Gastrocnemius medialis (tissue), 4 donors: ENCODE results near the gene SH3GL2. TPM values are rescaled to one million over a fixed set of nuclear protein-coding genes. Genes with fewer than 3 reads are reported as not detected.

Experiments used
- ATAC-seq, 2 donors: fragments of 150-250 bp; one replicate each; pipeline ENCODE4 v1.9.1; 2016
- DNase-seq, 2 donors: peaks; one replicate each; pipeline ENCODE4 v3.0.0-alpha.2; 2019
- H3K27ac ChIP-seq, 4 donors: fragments of 200-600 bp; sonication (generic); 1 replicate in 1 of 4; 2 replicates in 3 of 4; pipeline ENCODE4 v1.5.1; 2016 to 2018; ENCODE audit warnings: mild to moderate bottlenecking in 2 of 4, moderate library complexity in 1 of 4
- H3K27me3 ChIP-seq, 3 donors: fragments of 200-600 bp; sonication (generic) in 2 of 3; 1 replicate in 1 of 3; 2 replicates in 2 of 3; pipeline versions ENCODE4 v1.5.1 to v1.6.0; 2016 to 2019; ENCODE audit warnings: mild to moderate bottlenecking in 1 of 3, moderate library complexity in 1 of 3
- H3K36me3 ChIP-seq, 2 donors: fragments of 200-600 bp; sonication (generic) in 1 of 2; one replicate each; pipeline ENCODE4 v1.5.1; 2017 to 2018
- H3K4me1 ChIP-seq, 2 donors: fragments of 200-600 bp; sonication (generic) in 1 of 2; one replicate each; pipeline ENCODE4 v1.5.1; 2016 to 2017; ENCODE audit warnings: mild to moderate bottlenecking in 2 of 2
- H3K4me3 ChIP-seq, 4 donors: fragments of 200-600 bp; sonication (generic) in 3 of 4; 1 replicate in 1 of 4; 2 replicates in 3 of 4; pipeline ENCODE4 v1.5.1; 2016 to 2019; ENCODE audit warnings: mild to moderate bottlenecking in 2 of 4
- H3K9me3 ChIP-seq, 3 donors: fragments of 200-600 bp; sonication (generic) in 2 of 3; 1 replicate in 1 of 3; 2 replicates in 2 of 3; pipeline ENCODE4 v1.5.1; 2016 to 2019
- POLR2A ChIP-seq, 2 donors: fragments of 450-650 bp; IDR thresholded peaks; one replicate each; pipeline ENCODE4 v1.6.1; 2017; ENCODE audit warnings: antibody characterized with exemption in 2 of 2, mild to moderate bottlenecking in 2 of 2, moderate library complexity in 2 of 2
- in situ Hi-C, 4 donors: fragments of 200-750 bp; cut with MboI; loops; one replicate each; pipeline versions ENCODE4 v1.15.0 to v1.8.0; 2017; ENCODE audit warnings: low sequenced_read_pairs in 4 of 4
- intact Hi-C: fragments of 100-400 bp; cut with DNase I; formaldehyde crosslinking; loops from one replicate; pipeline ENCODE4 v1.15.1; 2023; ENCODE audit warnings: low total_unique reads
- total RNA-seq, 4 donors: library from RNA; depleted of rRNA; stranded (reverse); fragments of >200 nt; gene quantifications; one replicate each; pipeline versions ENCODE4 v1.1.0 to v1.2.3, GENCODE V29; 2016
- TF ChIP-seq, protein P1 (sequence below), 5 experiments: fragments of 450-650 bp in 3 of 5; fragments of 200-600 bp in 2 of 5; sonication (generic) in 2 of 5; IDR thresholded peaks in 4 of 5; conservative IDR thresholded peaks in 1 of 5; 1 replicate in 4 of 5; 2 replicates in 1 of 5; pipeline ENCODE4 v1.5.1; 2016 to 2019; ENCODE audit warnings: antibody characterized with exemption in 5 of 5, mild to moderate bottlenecking in 3 of 5, moderate library complexity in 3 of 5

Gene SH3GL2
- total RNA-seq, 4 donors from 2014 or later: not detected

DNA sequence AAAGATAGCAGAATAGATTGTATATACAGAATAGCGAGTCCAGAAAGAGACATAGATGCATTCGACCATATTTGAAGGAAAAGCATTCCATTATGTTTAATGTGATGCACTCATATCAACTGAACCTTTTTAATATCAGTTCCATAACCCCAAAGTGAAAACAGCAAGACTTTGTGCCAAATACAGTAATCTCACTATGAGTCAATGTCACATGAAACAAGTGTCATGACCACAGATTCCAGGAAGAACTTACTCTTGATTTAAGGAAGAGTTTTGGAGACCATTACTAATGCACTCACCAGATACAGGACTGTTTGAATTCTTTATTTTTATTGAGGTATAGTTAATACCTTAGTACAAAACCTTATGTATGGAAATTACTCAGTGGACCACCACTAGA, 220.5 kb downstream of the SH3GL2 start:
- ATAC-seq (no peak), DNase-seq (no peak)
- no peak overlapping the region for H3K27ac ChIP-seq
- no peaks in the 10 kb centered on the region for H3K4me1 ChIP-seq
- TF ChIP-seq POLR2A (IDR thresholded peaks at IDR 0.05): no peak
- TF ChIP-seq, protein P1, sequence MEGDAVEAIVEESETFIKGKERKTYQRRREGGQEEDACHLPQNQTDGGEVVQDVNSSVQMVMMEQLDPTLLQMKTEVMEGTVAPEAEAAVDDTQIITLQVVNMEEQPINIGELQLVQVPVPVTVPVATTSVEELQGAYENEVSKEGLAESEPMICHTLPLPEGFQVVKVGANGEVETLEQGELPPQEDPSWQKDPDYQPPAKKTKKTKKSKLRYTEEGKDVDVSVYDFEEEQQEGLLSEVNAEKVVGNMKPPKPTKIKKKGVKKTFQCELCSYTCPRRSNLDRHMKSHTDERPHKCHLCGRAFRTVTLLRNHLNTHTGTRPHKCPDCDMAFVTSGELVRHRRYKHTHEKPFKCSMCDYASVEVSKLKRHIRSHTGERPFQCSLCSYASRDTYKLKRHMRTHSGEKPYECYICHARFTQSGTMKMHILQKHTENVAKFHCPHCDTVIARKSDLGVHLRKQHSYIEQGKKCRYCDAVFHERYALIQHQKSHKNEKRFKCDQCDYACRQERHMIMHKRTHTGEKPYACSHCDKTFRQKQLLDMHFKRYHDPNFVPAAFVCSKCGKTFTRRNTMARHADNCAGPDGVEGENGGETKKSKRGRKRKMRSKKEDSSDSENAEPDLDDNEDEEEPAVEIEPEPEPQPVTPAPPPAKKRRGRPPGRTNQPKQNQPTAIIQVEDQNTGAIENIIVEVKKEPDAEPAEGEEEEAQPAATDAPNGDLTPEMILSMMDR (IDR thresholded peaks at IDR 0.05 in 4 of 5, conservative IDR thresholded peaks at IDR 0.05 in 1 of 5): no peak
- no peaks in the 10 kb centered on the region for H3K27me3 ChIP-seq
- H3K9me3 ChIP-seq: no peaks in the 10 kb centered on the region
- in situ Hi-C loops (no loop called here), intact Hi-C loops (no loop called here)
- no peaks in the 10 kb centered on the region for H3K36me3 ChIP-seq
- no peak overlapping the region for H3K4me3 ChIP-seq

DNA sequence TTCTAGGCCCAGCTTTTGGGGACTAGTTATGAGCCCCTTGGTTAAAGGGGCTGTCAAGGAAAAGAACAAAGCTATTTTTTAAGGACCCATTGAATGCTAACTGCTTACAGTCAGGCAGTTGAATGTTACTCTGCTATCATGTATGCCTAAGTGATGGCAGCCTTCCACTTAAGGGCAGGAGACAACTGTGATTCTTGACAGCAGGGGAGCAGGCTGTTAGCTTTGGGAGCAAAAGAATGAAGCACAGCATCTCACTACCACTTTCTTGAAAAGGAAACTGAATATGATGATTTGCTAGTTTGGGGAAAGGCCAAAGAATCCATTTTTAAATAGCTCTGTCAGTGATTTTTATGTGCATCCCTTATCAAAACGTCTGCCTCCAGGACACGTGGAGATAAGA, 221.6 kb downstream of the SH3GL2 start:
- ATAC-seq (no peak), DNase-seq (no peak)
- no peaks in the 10 kb centered on the region for H3K27me3 ChIP-seq
- TF ChIP-seq POLR2A (IDR thresholded peaks at IDR 0.05): no peak
- TF ChIP-seq, protein P1 (IDR thresholded peaks at IDR 0.05 in 4 of 5, conservative IDR thresholded peaks at IDR 0.05 in 1 of 5): no peak
- no peak overlapping the region for H3K4me3 ChIP-seq
- H3K9me3 ChIP-seq: no peaks in the 10 kb centered on the region
- in situ Hi-C loops: loop anchor here in 3 of 4 donors (10.0 to 25.0 kb wide), 4 partner anchors 88 to 1237 kb away; partner anchors contain the start of genes RRAGA (in 1 of the 3) and SAXO1 (in 1 of the 3)
- H3K36me3 ChIP-seq: no peaks in the 10 kb centered on the region
- H3K4me1 ChIP-seq: no peaks in the 10 kb centered on the region
- no peak overlapping the region for H3K27ac ChIP-seq
- intact Hi-C loops: no loop called here

DNA sequence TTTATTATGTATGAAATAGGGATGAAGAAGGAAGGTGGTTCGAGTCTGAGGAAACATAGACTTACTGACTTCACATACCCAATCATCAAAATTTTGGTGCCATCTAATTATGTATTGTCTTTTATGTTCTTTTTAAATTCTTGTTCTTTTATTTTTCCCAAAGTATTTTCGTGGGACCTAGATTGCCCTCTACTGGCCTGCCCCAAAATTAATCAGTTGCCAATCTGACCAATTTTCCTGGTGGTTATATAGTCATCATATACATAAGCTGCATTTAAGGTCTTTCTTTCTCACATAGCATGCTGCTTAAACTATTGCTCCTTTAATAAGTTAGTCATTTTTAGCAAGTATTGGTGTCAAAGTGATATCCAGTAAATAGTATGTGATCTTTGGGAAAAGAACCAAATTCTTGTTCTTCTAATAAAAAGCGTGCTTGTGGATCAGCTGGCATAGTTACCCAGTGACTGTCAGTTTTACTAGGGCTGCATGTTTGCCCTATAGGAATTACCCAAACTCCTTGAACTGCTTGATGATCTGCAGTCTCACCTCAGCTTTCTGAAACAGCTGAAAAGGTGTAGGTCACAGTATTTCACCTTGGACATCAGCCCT, 223.5 kb downstream of the SH3GL2 start:
- Histone ChIP-seq H3K27me3 (no peaks in the 10 kb centered on the region), H3K4me3 (no peak overlapping the region), H3K4me1 (no peaks in the 10 kb centered on the region), H3K27ac (no peak overlapping the region), H3K36me3 (no peaks in the 10 kb centered on the region), H3K9me3 (no peaks in the 10 kb centered on the region)
- in situ Hi-C loops (loop anchor here in 3 of 4 donors (10.0 to 25.0 kb wide), 4 partner anchors 90 to 1235 kb away; partner anchors contain the start of genes RRAGA (in 1 of the 3) and SAXO1 (in 1 of the 3)), intact Hi-C loops (no loop called here)
- TF ChIP-seq, protein P1 (IDR thresholded peaks at IDR 0.05 in 4 of 5, conservative IDR thresholded peaks at IDR 0.05 in 1 of 5): no peak
- no peak for DNase-seq
- no peak for ATAC-seq

DNA sequence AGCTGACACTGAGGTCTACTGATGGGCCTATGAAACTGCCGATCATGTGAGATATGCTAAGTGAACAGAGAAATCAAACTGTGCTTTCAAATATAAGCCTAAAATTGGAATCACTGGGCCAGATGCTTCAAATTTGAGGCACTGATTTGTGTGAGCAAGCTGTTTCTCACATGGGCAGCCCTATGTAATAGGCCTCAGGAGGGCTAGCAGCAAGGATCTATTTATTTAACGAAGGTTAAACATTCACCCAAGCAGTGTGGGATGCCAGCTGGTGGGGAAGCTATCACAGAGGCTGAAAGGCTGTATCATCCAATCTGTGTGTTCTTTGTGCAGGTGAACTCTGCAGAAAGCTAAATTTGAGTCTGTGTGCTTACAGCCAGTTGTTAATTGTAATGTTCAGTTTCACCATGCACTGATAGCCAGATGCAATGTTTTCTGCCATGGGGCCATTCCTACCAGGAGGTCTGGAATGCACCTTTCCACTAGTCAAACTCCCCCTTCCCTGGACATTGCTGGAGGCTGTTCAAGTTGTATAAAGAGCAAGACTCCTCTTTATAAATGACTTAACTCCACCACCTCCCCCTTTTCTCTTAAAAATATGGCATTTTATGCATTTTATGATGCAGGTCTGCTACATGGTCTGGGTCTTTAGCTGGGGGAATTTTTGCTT, 228.9 kb downstream of the SH3GL2 start:
- DNase-seq (no peak), ATAC-seq (no peak)
- H3K36me3 ChIP-seq: no peaks in the 10 kb centered on the region
- H3K27ac ChIP-seq: no peak overlapping the region
- no peaks in the 10 kb centered on the region for H3K9me3 ChIP-seq
- H3K27me3 ChIP-seq: no peaks in the 10 kb centered on the region
- no peak for TF ChIP-seq POLR2A (IDR thresholded peaks at IDR 0.05)
- TF ChIP-seq, protein P1 (IDR thresholded peaks at IDR 0.05 in 4 of 5, conservative IDR thresholded peaks at IDR 0.05 in 1 of 5): no peak
- intact Hi-C loops: no loop called here
- H3K4me3 ChIP-seq: no peak overlapping the region
- in situ Hi-C loops: loop anchor here in 3 of 4 donors (10.0 to 25.0 kb wide), 4 partner anchors 95 to 1230 kb away; partner anchors contain the start of genes RRAGA (in 1 of the 3) and SAXO1 (in 1 of the 3)
- H3K4me1 ChIP-seq: no peaks in the 10 kb centered on the region
